GM10266 (cell line): ENCODE results near the gene SH3PXD2A.

Experiments
- DNase-seq: peaks from one replicate; pipeline ENCODE4 v3.0.0; 2012; ENCODE audit errors: extremely low spot score
- CTCF ChIP-seq: IDR thresholded peaks from 2 replicates; pipeline ENCODE4 v1.5.1; 2012; ENCODE audit warnings: mild to moderate bottlenecking, low read depth; ENCODE audit not compliant: control insufficient read depth, insufficient read depth; ENCODE audit errors: missing control alignments

The SH3PXD2A gene

GRCh38 chr10:103547391-103547946 is 307.9 kb downstream of the SH3PXD2A start:
- DNase-seq = peak; percentile 6
- no peak for TF ChIP-seq CTCF

- TF ChIP-seq CTCF = no peak
- DNase-seq = no peak
Measured at GRCh38 chr10:103546401-103546800, 309.0 kb downstream of the SH3PXD2A start.

- TF ChIP-seq CTCF = no peak
- no peak for DNase-seq
Measured at GRCh38 chr10:103545771-103546281, 309.6 kb downstream of the SH3PXD2A start.

GRCh38 chr10:103545366-103545765 is 310.0 kb downstream of the SH3PXD2A start:
- DNase-seq = peak; percentile 4

GRCh38 chr10:103544657-103545310 is 310.6 kb downstream of the SH3PXD2A start:
- TF ChIP-seq CTCF = no peak
- DNase-seq = no peak

More at GRCh38 chr10:103545366-103545765, 310.0 kb downstream of the SH3PXD2A start:
- TF ChIP-seq CTCF = no peak
